Activated T-helper 2 cell treated with anti-CD3 and anti-CD28 coated beads, Interferon-gamma antibody, Interleukin-2, Interleukin-4, amounts not matched to agents 10 μg/mL and 5 μg/mL and 100 μg/mL, durations not matched to agents 14 hours and 24 hours and 36 hours (primary cell): Measurements from ENCODE around the gene KDM8. TPM values are rescaled to one million over a fixed set of nuclear protein-coding genes. Genes with fewer than 3 reads are reported as not detected.

Experiments
- DNase-seq: peaks from one replicate; pipeline ENCODE4 v3.0.0; 2021; ENCODE audit warnings: low spot score
- H3K27ac Mint-ChIP-seq: one replicate; pipeline ENCODE4 v1.8.0; 2021; ENCODE audit warnings: mixed read lengths
- H3K27me3 Mint-ChIP-seq: one replicate; pipeline ENCODE4 v1.8.0; 2021; ENCODE audit warnings: low read depth, mixed read lengths
- H3K36me3 Mint-ChIP-seq: one replicate; pipeline ENCODE4 v1.8.0; 2021; ENCODE audit warnings: low read depth, mixed read lengths
- H3K4me1 Mint-ChIP-seq: one replicate; pipeline ENCODE4 v1.8.0; 2021; ENCODE audit warnings: low read depth, mixed read lengths
- H3K4me3 Mint-ChIP-seq: one replicate; pipeline ENCODE4 v1.8.0; 2021; ENCODE audit warnings: low read depth, mild to moderate bottlenecking, moderate library complexity, mixed read lengths
- H3K9me3 Mint-ChIP-seq: one replicate; pipeline ENCODE4 v1.8.0; 2021; ENCODE audit warnings: mixed read lengths
- intact Hi-C: fragments of 100-400 bp; cut with micrococcal nuclease; formaldehyde crosslinking; loops from one replicate; pipeline ENCODE4 v1.15.1; 2023
- total RNA-seq: library from RNA; stranded (reverse); gene quantifications from 2 replicates; pipeline ENCODE4 v1.2.3, GENCODE V29; 2022

Gene KDM8
- total RNA-seq, 1 donor from 2014 or later = 17.3 TPM

GRCh38 chr16:27209591-27209990 is 6.3 kb downstream of the KDM8 start:
- Mint-ChIP-seq H3K4me3 (no peak overlapping the region), H3K27ac (no peak overlapping the region), H3K36me3 (peaks cover 29% of the 10 kb centered on the region), H3K9me3 (no peaks in the 10 kb centered on the region), H3K4me1 (peaks cover 9% of the 10 kb centered on the region), H3K27me3 (no peaks in the 10 kb centered on the region)
- no peak for DNase-seq
- intact Hi-C loops = no loop called here

GRCh38 chr16:27210174-27210573 is 6.8 kb downstream of the KDM8 start:
- no peak overlapping the region for H3K4me3 Mint-ChIP-seq
- H3K4me1 Mint-ChIP-seq = peaks cover 7% of the 10 kb centered on the region
- H3K36me3 Mint-ChIP-seq = peaks cover 34% of the 10 kb centered on the region
- H3K9me3 Mint-ChIP-seq = no peaks in the 10 kb centered on the region
- intact Hi-C loops = no loop called here
- no peak overlapping the region for H3K27ac Mint-ChIP-seq
- no peaks in the 10 kb centered on the region for H3K27me3 Mint-ChIP-seq
- no peak for DNase-seq

GRCh38 chr16:27211026-27211425 is 7.7 kb downstream of the KDM8 start:
- Mint-ChIP-seq H3K27me3 (no peaks in the 10 kb centered on the region), H3K9me3 (no peaks in the 10 kb centered on the region), H3K4me1 (peaks cover 7% of the 10 kb centered on the region), H3K36me3 (peaks cover 39% of the 10 kb centered on the region), H3K4me3 (no peak overlapping the region), H3K27ac (no peak overlapping the region)
- no peak for DNase-seq
- intact Hi-C loops = no loop called here

GRCh38 chr16:27214084-27214961 is 11.0 kb downstream of the KDM8 start:
- DNase-seq = no peak
- H3K4me1 Mint-ChIP-seq = peaks cover 7% of the 10 kb centered on the region
- intact Hi-C loops = no loop called here
- H3K4me3 Mint-ChIP-seq = no peak overlapping the region
- no peaks in the 10 kb centered on the region for H3K9me3 Mint-ChIP-seq
- peaks cover 47% of the 10 kb centered on the region for H3K36me3 Mint-ChIP-seq
- no peak overlapping the region for H3K27ac Mint-ChIP-seq
- H3K27me3 Mint-ChIP-seq = no peaks in the 10 kb centered on the region

GRCh38 chr16:27215660-27216059 is 12.3 kb downstream of the KDM8 start:
- Mint-ChIP-seq H3K27me3 (no peaks in the 10 kb centered on the region), H3K9me3 (no peaks in the 10 kb centered on the region), H3K36me3 (peaks cover 40% of the 10 kb centered on the region), H3K4me3 (no peak overlapping the region), H3K27ac (no peak overlapping the region), H3K4me1 (peaks cover 7% of the 10 kb centered on the region)
- no peak for DNase-seq
- intact Hi-C loops = no loop called here

GRCh38 chr16:27216297-27216885 is 13.1 kb downstream of the KDM8 start:
- Mint-ChIP-seq H3K9me3 (no peaks in the 10 kb centered on the region), H3K36me3 (peaks cover 34% of the 10 kb centered on the region), H3K27me3 (no peaks in the 10 kb centered on the region), H3K4me1 (peaks cover 2% of the 10 kb centered on the region), H3K4me3 (no peak overlapping the region), H3K27ac (no peak overlapping the region)
- no peak for DNase-seq
- intact Hi-C loops = no loop called here

- Mint-ChIP-seq H3K4me1 (peaks cover 2% of the 10 kb centered on the region), H3K36me3 (peaks cover 34% of the 10 kb centered on the region), H3K27me3 (no peaks in the 10 kb centered on the region), H3K9me3 (no peaks in the 10 kb centered on the region), H3K4me3 (no peak overlapping the region), H3K27ac (no peak overlapping the region)
- DNase-seq = no peak
- intact Hi-C loops = no loop called here
Observed at GRCh38 chr16:27217256-27217655, 13.9 kb downstream of the KDM8 start.

GRCh38 chr16:27218756-27219155 is 15.4 kb downstream of the KDM8 start:
- DNase-seq = no peak
- Mint-ChIP-seq H3K9me3 (no peaks in the 10 kb centered on the region), H3K4me3 (no peak overlapping the region), H3K4me1 (peaks cover 2% of the 10 kb centered on the region), H3K36me3 (peaks cover 28% of the 10 kb centered on the region), H3K27ac (no peak overlapping the region), H3K27me3 (no peaks in the 10 kb centered on the region)
- intact Hi-C loops = no loop called here

- Mint-ChIP-seq H3K36me3 (peaks cover 29% of the 10 kb centered on the region), H3K9me3 (no peaks in the 10 kb centered on the region), H3K4me1 (peaks cover 1% of the 10 kb centered on the region), H3K27me3 (no peaks in the 10 kb centered on the region), H3K4me3 (no peak overlapping the region), H3K27ac (no peak overlapping the region)
- DNase-seq = no peak
- intact Hi-C loops = no loop called here
Observed at GRCh38 chr16:27219161-27219560, 15.8 kb downstream of the KDM8 start.

GRCh38 chr16:27220120-27220519 is 16.8 kb downstream of the KDM8 start:
- intact Hi-C loops = no loop called here
- H3K27ac Mint-ChIP-seq = no peak overlapping the region

GRCh38 chr16:27220527-27220926 is 17.2 kb downstream of the KDM8 start:
- no peaks in the 10 kb centered on the region for H3K27me3 Mint-ChIP-seq
- peaks cover 32% of the 10 kb centered on the region for H3K36me3 Mint-ChIP-seq
- peaks cover 2% of the 10 kb centered on the region for H3K4me1 Mint-ChIP-seq
- no peak for DNase-seq
- no peak overlapping the region for H3K4me3 Mint-ChIP-seq
- no peaks in the 10 kb centered on the region for H3K9me3 Mint-ChIP-seq
- no peak overlapping the region for H3K27ac Mint-ChIP-seq
- intact Hi-C loops = no loop called here

More at GRCh38 chr16:27220120-27220519, 16.8 kb downstream of the KDM8 start:
- Mint-ChIP-seq H3K4me1 (peaks cover 1% of the 10 kb centered on the region), H3K4me3 (no peak overlapping the region), H3K27me3 (no peaks in the 10 kb centered on the region), H3K9me3 (no peaks in the 10 kb centered on the region), H3K36me3 (peaks cover 30% of the 10 kb centered on the region)
- no peak for DNase-seq

- Mint-ChIP-seq H3K27me3 (no peaks in the 10 kb centered on the region), H3K4me3 (no peak overlapping the region), H3K27ac (no peak overlapping the region), H3K9me3 (no peaks in the 10 kb centered on the region), H3K4me1 (peaks cover 6% of the 10 kb centered on the region), H3K36me3 (peaks cover 34% of the 10 kb centered on the region)
- no peak for DNase-seq
- intact Hi-C loops = no loop called here
Observed at GRCh38 chr16:27220991-27221390, 17.7 kb downstream of the KDM8 start.

GRCh38 chr16:27221576-27222248 is 18.4 kb downstream of the KDM8 start:
- Mint-ChIP-seq H3K36me3 (peaks cover 36% of the 10 kb centered on the region), H3K27ac (peak overlapping the region; percentile 16), H3K9me3 (no peaks in the 10 kb centered on the region), H3K27me3 (no peaks in the 10 kb centered on the region), H3K4me1 (peaks cover 11% of the 10 kb centered on the region), H3K4me3 (no peak overlapping the region)
- no peak for DNase-seq
- intact Hi-C loops = no loop called here
